Sigmoid colon (tissue), 3 donors: ENCODE data around the gene PHLPP1.

Experiments used
- CTCF ChIP-seq, 4 experiments: fragments of 450-650 bp in 3 of 4; fragments of 200-600 bp in 1 of 4; IDR thresholded peaks; one replicate each; pipeline ENCODE4 v1.5.1; 2016 to 2019; ENCODE audit warnings: antibody characterized with exemption in 4 of 4, mild to moderate bottlenecking in 3 of 4, moderate library complexity in 2 of 4
- POLR2A ChIP-seq, 2 donors: fragments of 450-650 bp; IDR thresholded peaks; one replicate each; pipeline ENCODE4 v1.6.1; 2016; ENCODE audit warnings: antibody characterized with exemption in 2 of 2, mild to moderate bottlenecking in 2 of 2, moderate library complexity in 2 of 2

- no peak for TF ChIP-seq POLR2A (IDR thresholded peaks at IDR 0.05)
- TF ChIP-seq CTCF (IDR thresholded peaks at IDR 0.05) = no peak
Measured at GRCh38 chr18:62989195-62989594, 273.9 kb downstream of the PHLPP1 start.
